Stimulated activated CD4-positive, alpha-beta T cell treated with anti-CD3 and anti-CD28 coated beads, Interleukin-12 subunit alpha, Interleukin-12 subunit beta, amount 100 ng/mL, for 48 hours (primary cell): ENCODE results near the gene ADGRD2.

Experiments
- DNase-seq, 3 donors: peaks; one replicate each; pipeline ENCODE4 v3.0.0-alpha.2; 2020; ENCODE audit warnings: low read depth in 2 of 3, low spot score in 1 of 3

ADGRD2 gene

DNA sequence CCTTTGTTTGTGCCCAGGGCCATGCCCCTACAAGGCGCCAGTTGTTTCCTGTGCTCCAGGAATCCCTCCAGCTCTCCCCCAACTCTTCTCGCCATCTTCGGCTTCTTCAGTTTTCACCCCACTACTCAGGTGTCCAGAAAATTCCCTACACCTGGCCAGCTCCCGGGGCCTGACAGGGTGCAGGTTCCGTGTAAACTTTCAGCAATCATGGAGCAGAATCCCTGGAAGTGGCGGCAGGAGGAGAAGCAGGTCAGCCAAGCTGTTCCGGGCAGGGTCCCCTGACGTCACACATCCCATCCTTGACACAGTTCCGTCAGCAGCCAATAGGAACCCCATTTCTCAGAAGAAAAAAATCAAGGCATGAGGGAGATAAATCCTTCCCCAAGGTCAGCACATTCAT is 12.2 kb upstream of the ADGRD2 start:
- no peak for DNase-seq

DNA sequence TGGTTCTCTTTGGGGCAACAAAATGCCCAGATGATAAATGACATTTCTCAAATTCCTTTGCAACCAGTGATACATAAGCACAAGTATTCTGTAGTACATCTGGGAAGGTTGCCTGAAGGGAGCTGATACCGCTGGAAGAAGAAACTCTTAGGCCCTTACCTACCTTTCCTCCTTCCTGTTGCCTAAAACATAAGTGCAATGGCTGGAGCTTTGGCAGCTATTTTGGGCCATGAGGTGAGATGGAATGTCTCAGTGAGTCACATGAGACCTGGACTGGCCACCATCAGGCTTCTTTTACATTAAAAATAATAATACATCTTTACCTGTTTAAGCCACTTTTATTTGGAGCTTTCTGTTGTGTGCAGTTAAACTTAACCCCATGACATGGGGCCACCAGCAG is 11.2 kb upstream of the ADGRD2 start:
- DNase-seq, result no peak

GRCh38 chr9:124439686-124440243 is 10.5 kb upstream of the ADGRD2 start:
- DNase-seq, result no peak

GRCh38 chr9:124440786-124441185 is 9.5 kb upstream of the ADGRD2 start:
- DNase-seq, result no peak

DNA sequence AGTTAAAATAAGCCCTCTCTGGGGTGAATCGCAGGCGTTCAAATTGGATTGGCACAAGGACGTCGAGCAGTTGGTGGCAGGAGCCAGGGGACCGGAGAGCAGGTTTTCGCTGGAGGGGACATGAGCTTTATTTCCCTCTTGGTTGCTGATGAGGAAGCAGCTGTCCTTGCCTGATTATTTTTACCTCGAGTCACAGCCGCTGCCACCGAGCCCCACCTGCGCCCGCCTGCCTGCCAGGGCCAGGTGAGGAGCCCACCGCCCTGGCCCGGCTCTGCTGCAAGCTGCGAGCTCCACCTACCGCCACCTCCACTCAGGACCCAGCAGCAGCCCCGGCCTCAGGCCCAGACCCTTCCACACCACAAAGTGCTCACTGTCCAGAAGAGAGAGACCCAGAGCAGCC is 9.0 kb upstream of the ADGRD2 start:
- DNase-seq, result no peak

DNA sequence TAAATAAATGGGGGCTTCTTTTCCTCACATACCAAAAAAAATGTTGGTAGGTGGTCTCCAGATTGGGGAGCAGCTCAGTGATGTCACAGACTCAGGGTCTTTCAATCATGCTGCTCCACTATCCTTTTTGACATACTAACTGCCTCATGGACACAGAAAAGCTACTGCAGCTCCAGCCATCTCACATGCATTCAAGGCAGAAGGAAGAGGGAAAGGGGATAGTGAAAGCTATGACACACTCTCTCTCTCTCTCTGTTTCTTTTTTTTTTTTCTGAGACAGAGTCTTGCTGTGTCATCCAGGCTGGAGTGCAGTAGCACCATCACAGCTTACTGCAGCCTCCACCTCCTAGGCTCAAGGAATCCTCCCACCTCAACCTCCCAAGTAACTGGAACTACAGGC is 7.9 kb upstream of the ADGRD2 start:
- DNase-seq, result no peak

- DNase-seq, result no peak
These were observed 7.4 kb upstream of the ADGRD2 start for GRCh38 chr9:124442826-124443225.

GRCh38 chr9:124443625-124444024 is 6.6 kb upstream of the ADGRD2 start:
- DNase-seq, result no peak

DNA sequence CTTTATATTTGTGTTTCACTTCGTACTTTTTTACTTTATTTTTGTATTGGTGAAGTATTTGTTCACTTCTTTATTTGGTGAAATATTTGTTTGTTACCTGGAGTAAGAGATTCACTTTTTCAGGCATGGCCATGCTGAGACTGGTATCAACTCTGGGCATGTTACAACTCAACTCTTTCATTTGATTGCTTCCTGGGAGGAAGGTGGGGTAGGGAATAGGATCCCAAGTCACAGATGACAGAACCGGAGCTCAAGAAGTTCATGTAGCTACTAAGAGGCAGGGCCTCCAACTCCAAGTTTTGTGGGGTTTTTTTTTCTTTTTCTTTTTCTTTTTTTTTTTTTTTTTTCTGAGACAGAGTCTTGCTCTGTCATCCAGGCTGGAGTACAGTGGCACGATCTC is 6.1 kb upstream of the ADGRD2 start:
- DNase-seq, result no peak

DNA sequence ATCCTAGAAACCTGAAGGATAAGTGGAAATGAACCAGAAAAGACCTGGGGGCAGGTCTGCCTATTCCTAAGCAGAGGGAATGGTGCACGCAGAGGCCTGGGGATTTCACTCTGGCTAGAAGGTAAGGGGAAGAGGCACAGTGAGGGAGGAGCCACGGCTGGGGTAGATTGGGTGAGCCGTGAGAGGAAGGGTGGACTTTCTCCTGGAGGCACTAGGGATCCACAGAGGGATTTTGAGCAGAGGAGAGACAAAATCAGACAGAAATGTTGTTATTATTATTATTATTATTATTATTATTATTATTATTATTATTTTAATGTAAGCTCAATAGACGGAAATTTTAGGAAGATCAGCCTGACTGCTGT is 3.0 kb upstream of the ADGRD2 start:
- DNase-seq, result no peak

- no peak for DNase-seq
These were observed 2.2 kb upstream of the ADGRD2 start for GRCh38 chr9:124448019-124448418.

DNA sequence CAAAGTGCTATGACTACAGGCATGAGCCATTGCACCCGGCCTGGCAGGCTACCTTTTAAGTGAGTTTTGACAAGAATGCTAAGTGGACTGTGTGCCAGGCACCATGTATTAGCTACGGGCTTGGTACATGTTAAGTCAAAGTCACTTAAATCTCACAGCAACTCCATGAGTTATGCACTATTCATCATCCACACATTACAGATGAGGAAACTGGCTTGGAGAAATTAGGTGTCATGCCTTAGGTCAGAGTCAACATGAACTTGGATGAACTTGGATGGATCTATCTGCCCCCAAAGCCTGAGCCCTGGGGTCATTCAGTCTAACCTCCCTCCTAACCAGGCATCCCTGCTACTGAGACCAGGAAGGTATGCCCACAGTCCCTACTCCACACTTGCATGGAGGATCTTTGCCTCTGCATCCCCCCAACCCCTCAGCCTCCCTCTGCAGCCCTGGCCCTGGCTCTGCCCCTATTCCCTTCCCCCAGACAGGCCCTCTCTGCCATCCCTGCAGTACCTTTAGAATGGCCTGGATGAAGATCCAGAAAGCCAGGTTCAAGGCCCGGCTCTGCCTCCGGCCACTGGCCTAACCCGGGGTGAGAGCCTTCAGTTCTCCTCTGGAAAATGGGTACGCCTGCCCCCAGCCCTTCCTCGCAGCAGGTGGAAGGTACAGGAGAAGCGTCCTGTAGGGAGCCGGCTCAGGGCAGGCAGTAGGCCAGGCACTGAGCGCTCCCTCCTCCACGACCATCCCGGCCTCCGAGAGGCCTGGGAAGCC is 685 bp upstream of the ADGRD2 start:
- no peak for DNase-seq

- no peak for DNase-seq
These were observed 845 bp downstream of the ADGRD2 start for GRCh38 chr9:124450931-124451661.

GRCh38 chr9:124452326-124452725 is 2.1 kb downstream of the ADGRD2 start:
- no peak for DNase-seq

DNA sequence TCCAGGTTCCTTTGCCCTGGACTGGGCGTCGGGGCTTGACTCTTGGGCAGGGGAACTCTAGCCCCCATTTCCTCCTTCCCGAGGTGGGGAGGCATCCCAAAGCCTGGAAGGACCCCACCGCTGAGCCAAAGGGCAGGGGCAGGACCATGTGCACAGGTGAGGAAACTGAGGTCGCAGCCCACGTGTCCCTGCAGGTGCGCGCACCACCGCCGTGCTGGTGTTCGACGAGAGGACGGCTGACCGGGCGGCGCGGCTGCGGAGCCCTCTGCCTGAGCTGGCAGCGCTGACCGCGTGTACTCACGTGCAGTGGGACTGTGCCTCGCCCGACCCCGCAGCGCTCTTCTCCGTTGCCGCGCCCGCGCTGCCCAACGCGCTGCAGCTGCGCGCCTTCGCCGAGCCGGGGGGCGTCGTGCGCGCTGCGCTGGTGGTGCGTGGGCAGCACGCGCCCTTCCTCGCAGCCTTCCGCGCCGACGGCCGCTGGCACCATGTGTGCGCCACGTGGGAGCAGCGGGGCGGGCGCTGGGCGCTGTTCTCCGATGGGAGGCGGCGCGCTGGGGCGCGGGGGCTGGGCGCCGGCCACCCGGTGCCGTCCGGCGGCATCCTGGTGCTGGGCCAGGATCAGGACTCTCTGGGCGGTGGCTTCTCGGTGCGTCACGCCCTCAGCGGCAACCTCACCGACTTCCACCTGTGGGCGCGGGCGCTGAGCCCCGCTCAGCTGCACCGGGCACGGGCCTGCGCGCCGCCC is 2.8 kb downstream of the ADGRD2 start:
- DNase-seq, result no peak

DNA sequence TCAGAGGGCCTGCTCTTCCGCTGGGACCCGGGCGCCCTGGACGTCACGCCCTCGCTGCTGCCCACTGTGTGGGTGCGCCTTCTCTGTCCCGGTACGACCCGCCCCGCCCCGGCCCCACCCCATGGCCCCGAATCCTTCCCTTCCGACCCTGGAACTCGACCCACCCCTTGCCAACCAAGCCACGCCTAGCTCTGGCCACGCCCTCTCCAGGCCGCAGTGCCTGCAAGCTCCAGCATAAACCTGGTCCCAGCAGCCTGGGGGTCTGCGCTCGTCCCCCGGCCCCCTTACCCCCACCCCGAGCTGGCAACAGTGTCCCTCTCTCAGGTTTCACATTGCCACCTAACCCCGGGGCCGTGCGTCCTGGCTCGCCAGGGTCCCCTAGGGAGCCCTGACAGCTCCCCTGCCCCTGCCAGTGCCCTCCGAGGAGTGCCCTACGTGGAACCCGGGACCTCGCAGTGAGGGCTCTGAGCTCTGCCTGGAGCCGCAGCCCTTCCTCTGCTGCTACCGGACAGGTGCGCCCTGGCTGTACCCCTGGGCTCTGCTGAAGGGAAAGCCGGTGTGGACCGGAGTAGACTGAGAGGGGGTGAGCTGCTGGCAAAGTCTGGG is 3.4 kb downstream of the ADGRD2 start:
- DNase-seq, result no peak

- no peak for DNase-seq
These were observed 4.0 kb downstream of the ADGRD2 start for GRCh38 chr9:124454296-124454695.

DNA sequence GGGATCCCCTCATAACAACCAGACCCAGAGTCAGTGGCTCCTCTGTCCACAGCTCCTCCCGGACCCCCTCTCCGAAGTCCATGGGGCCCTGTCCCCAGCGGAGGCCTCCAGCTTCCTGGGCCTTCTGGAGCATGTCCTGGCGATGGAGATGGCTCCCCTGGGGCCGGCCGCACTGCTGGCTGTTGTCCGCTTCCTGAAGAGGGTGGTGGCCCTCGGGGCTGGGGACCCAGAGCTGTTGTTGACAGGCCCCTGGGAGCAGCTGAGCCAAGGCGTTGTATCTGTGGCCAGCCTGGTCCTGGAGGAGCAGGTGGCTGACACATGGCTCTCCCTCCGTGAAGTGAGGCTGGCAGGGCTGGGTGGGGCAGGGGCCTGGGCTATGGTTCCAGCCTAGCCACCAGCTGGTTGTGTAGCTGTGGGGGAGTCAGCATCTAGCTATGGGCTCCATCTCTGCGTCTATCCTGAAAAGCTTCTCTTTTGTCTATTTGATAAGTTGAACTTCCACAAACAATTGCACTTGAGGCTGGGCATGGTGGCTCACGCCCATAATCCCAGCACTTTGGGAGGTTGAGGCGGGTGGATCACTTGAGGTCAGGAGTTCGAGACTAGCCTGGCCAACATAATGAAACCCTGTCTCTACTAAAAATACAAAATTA is 4.7 kb downstream of the ADGRD2 start:
- DNase-seq, result no peak

- DNase-seq, result no peak
These were observed 5.6 kb downstream of the ADGRD2 start for GRCh38 chr9:124455820-124456219.

DNA sequence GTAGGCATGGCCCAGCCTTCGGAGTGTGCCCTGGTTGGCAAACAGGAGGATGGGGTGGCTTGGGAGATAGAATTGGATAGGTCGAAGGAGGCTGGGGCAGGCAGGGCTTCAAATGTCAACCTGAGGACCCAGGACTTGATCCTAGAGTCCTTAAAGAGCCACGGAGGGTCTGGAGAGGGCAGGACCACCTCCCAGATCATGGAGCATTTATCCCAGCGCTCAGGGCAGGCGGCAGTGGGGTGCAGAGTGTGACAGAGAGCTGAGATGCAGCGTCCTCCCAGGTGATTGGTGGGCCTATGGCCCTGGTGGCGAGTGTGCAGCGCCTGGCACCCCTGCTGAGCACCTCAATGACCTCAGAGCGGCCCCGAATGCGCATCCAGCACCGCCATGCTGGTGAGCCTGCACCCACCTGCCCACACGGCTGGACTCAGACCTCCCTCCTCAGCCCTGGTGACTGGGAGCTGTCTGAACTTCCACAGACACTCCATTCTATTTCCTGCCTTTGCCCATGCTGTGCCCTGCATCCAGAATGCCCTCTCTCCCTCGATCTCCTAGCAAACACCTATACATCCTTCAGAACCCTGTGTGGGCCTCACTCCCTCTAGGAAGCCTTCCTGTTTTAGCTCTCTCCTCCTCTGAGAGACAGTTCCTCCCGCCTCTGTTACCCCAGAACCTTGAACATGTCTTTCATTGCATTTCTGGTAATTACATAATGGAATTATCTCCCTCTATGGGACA is 6.3 kb downstream of the ADGRD2 start:
- no peak for DNase-seq
